ENCODE data around the gene CCDC92. TPM values are rescaled to one million over a fixed set of nuclear protein-coding genes. Genes with fewer than 3 reads are reported as not detected.
A peak's percentile ranks its signal among the peaks of the same experiment; 100 is the strongest.

Gene CCDC92, protein sequence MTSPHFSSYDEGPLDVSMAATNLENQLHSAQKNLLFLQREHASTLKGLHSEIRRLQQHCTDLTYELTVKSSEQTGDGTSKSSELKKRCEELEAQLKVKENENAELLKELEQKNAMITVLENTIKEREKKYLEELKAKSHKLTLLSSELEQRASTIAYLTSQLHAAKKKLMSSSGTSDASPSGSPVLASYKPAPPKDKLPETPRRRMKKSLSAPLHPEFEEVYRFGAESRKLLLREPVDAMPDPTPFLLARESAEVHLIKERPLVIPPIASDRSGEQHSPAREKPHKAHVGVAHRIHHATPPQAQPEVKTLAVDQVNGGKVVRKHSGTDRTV
- 24.5 TPM for polyA plus RNA-seq (2013)

DNA sequence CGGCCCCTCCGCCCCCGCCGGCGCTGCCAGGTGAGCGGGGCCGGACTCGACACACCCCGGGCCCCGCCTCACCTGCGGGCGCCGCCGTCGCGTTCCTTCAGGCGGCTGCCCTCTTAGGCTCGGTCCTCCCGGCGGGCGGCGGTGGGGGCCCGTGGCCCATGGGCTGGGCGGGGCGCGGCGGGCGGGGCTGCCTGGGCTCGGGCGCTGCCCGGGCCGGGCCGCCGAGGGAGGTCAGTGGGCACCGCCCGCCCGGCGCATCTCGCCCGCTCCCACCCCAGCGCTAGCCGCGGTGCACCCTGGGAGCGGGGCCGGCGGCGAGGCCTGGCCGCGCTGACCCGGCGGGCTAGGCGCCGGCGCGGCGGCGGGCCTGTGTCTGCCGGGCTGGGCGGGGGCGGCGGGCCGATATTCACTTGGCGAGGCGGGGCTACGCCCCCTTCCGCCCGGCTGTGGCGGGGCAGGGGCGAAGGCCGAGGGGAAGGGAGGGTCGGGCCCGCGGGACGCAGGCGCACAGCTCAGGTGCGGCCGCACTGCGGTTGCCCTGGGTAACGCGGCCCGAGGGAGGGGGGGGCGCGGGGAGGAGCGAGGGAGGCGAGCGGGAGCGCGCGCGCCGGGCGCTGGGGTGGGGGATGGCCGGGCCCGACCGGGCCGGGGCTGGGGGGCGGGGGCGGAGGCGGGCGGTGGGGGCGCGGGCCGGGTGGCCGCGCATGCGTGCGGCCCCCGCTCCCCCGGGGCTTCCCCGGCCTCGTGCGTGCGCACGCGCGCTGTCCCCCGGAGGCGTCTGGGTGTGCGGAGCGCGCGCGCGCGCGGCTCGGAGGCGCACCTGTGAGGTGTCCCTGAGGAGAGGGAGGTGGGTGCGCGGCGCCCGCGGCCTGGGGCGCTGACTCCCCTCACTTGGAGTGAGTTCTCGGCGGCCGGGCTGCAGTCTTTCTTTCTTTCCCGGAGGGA lies at the start of gene CCDC92, which contains the start of gene ZNF664:
Gene CCDC92, minus strand, starts transcription at position 375 of the 945 bp plus-strand sequence. CDS start 28,526 bp downstream, outside the sequence.
Gene ZNF664, plus strand, starts transcription at position 759 of the 945 bp plus-strand sequence. CDS start 38,930 bp downstream, outside the sequence.
- H3K9me3 ChIP-seq (ENCODE audit: control extremely low read depth in 1 of 5, control insufficient read depth in 4 of 5, insufficient read depth in 2 of 5, low read depth in 1 of 5, low read length in 4 of 5) = no peaks in the 10 kb centered on the region
- ChIA-PET CTCF (interaction anchor here (0.5 to 1.8 kb wide), 2 partner anchors 13 to 59 kb away, joined by 3 to 4 read pairs; no protein-coding TSS in a partner anchor), POLR2A (no interaction called here)
- H3K4me3 ChIP-seq (ENCODE audit: control insufficient read depth in 1 of 7, extremely low read depth in 1 of 7, insufficient read depth in 4 of 7, low read depth in 2 of 7, low read length in 6 of 7) = peak within 1 kb of the TSS; percentile 72 to 91 (median 81)
- peaks cover 0 to 2% (median 0%) of the 10 kb centered on the region in 5 experiments for H3K27me3 ChIP-seq (replicated peaks in 2 of 5; ENCODE audit: control insufficient read depth in 4 of 5, insufficient read depth in 5 of 5, low read length in 4 of 5)
- peak; percentile 91 to 96 (median 95) for DNase-seq
- H3K36me3 ChIP-seq (ENCODE audit: control insufficient read depth in 4 of 4, insufficient read depth in 4 of 4, low read length in 3 of 4) = peaks cover 2 to 14% (median 5%) of the 10 kb centered on the region in 4 experiments
- peak within 1 kb of the TSS; percentile 33 to 71 for H3K27ac ChIP-seq (ENCODE audit: insufficient read depth in 1 of 2, low read depth in 1 of 2, low read length in 2 of 2, poor library complexity in 1 of 2, severe bottlenecking in 2 of 2)
- H3K4me1 ChIP-seq (ENCODE audit: control extremely low read depth in 1 of 4, control insufficient read depth in 4 of 4, insufficient read depth in 4 of 4, low read length in 3 of 4) = peaks cover 10 to 20% (median 17%) of the 10 kb centered on the region in 4 experiments
- WGBS (ENCODE audit: insufficient coverage) = 0% methylated on average over 56 of the region's 138 CpGs

DNA sequence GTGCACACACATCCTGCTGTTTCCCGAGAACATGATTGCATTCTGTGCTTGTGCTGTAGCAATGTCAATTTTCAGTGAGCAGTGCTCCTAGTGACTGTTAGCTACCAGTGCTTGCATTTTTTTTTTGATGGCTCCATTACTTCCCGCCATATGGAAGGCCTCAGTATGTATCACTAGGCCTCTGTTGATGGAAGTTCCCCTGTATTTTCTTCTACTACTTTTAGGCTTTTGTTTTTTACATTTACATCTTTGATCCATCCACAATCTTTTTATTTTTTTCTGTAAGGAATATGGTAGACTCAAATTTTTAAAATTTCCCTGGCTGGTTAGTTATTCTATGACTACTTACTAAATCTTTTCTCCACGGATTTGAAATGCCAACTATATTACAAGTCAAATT lies 49.5 kb upstream of the CCDC92 start:
- ChIA-PET POLR2A (no interaction called here), CTCF (no interaction called here)
- no peak for DNase-seq
- no peaks in the 10 kb centered on the region for H3K36me3 ChIP-seq (ENCODE audit: control insufficient read depth in 4 of 4, insufficient read depth in 4 of 4, low read length in 3 of 4)
- 100% methylated on average over 2 of the region's 3 CpGs for WGBS (ENCODE audit: insufficient coverage)
- no peak overlapping the region for H3K4me3 ChIP-seq (ENCODE audit: control insufficient read depth in 1 of 7, extremely low read depth in 1 of 7, insufficient read depth in 4 of 7, low read depth in 2 of 7, low read length in 6 of 7)
- H3K27me3 ChIP-seq (replicated peaks in 2 of 5; ENCODE audit: control insufficient read depth in 4 of 5, insufficient read depth in 5 of 5, low read length in 4 of 5) = no peaks in the 10 kb centered on the region
- no peak overlapping the region for H3K27ac ChIP-seq (ENCODE audit: insufficient read depth in 1 of 2, low read depth in 1 of 2, low read length in 2 of 2, poor library complexity in 1 of 2, severe bottlenecking in 2 of 2)
- peaks cover 1 to 30% (median 24%) of the 10 kb centered on the region in 4 experiments for H3K4me1 ChIP-seq (ENCODE audit: control extremely low read depth in 1 of 4, control insufficient read depth in 4 of 4, insufficient read depth in 4 of 4, low read length in 3 of 4)
- H3K9me3 ChIP-seq (ENCODE audit: control extremely low read depth in 1 of 5, control insufficient read depth in 4 of 5, insufficient read depth in 2 of 5, low read depth in 1 of 5, low read length in 4 of 5) = no peaks in the 10 kb centered on the region

DNA sequence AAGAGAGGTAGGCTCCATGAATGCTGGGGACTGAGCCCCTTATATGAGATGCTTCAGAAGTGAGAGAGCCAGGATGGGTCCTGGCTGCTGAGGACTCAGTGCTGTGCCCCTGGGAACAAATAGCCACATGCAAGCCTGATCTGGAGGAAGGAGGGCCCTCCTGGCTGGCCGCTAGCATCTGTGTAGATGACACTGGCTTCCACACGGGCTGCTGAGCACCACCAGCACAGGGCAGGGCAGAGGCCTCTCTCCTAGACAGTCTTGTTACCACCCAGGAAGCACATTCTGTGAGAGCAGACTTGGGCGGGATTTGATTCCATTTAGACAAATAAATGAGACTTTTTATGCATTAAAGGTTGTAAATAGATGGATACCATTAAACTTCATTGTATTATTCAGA lies 48.4 kb upstream of the CCDC92 start:
- Histone ChIP-seq H3K27ac (ENCODE audit: insufficient read depth in 1 of 2, low read depth in 1 of 2, low read length in 2 of 2, poor library complexity in 1 of 2, severe bottlenecking in 2 of 2) (no peak overlapping the region), H3K36me3 (ENCODE audit: control insufficient read depth in 4 of 4, insufficient read depth in 4 of 4, low read length in 3 of 4) (no peaks in the 10 kb centered on the region), H3K4me1 (ENCODE audit: control extremely low read depth in 1 of 4, control insufficient read depth in 4 of 4, insufficient read depth in 4 of 4, low read length in 3 of 4) (peaks cover 1 to 26% (median 23%) of the 10 kb centered on the region in 4 experiments), H3K9me3 (ENCODE audit: control extremely low read depth in 1 of 5, control insufficient read depth in 4 of 5, insufficient read depth in 2 of 5, low read depth in 1 of 5, low read length in 4 of 5) (no peaks in the 10 kb centered on the region), H3K27me3 (replicated peaks in 2 of 5; ENCODE audit: control insufficient read depth in 4 of 5, insufficient read depth in 5 of 5, low read length in 4 of 5) (no peaks in the 10 kb centered on the region), H3K4me3 (ENCODE audit: control insufficient read depth in 1 of 7, extremely low read depth in 1 of 7, insufficient read depth in 4 of 7, low read depth in 2 of 7, low read length in 6 of 7) (no peak overlapping the region)
- POLR2A ChIA-PET = no interaction called here
- WGBS (ENCODE audit: insufficient coverage) = no CpG with 5 or more reads among the region's 3 CpGs
- DNase-seq = no peak
- CTCF ChIA-PET = no interaction called here

DNA sequence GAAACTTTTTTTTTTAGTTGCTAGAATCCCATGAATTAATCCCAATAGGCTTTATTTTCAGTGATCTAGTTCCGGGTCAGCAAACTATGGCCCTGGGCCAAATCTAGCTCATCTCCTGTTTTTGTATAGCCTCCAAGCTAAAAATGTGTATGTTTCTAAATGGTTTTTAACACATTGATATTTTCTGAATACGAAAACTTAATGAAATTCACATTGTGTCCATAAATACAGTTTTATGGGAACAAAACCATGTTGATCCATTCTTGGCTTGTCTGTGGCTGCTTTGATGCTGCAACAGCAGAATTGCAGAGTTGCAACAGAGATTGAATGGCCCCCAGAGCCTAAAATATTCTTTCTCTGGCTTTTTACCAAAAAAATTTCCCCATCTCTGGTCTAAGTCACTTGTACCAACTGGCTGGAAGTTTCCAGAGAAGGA lies 47.9 kb upstream of the CCDC92 start:
- Histone ChIP-seq H3K4me3 (ENCODE audit: control insufficient read depth in 1 of 7, extremely low read depth in 1 of 7, insufficient read depth in 4 of 7, low read depth in 2 of 7, low read length in 6 of 7) (no peak overlapping the region), H3K9me3 (ENCODE audit: control extremely low read depth in 1 of 5, control insufficient read depth in 4 of 5, insufficient read depth in 2 of 5, low read depth in 1 of 5, low read length in 4 of 5) (no peaks in the 10 kb centered on the region), H3K36me3 (ENCODE audit: control insufficient read depth in 4 of 4, insufficient read depth in 4 of 4, low read length in 3 of 4) (peaks cover 0 to under 1% (median 0%) of the 10 kb centered on the region in 4 experiments), H3K27ac (ENCODE audit: insufficient read depth in 1 of 2, low read depth in 1 of 2, low read length in 2 of 2, poor library complexity in 1 of 2, severe bottlenecking in 2 of 2) (no peak overlapping the region), H3K27me3 (replicated peaks in 2 of 5; ENCODE audit: control insufficient read depth in 4 of 5, insufficient read depth in 5 of 5, low read length in 4 of 5) (no peaks in the 10 kb centered on the region), H3K4me1 (ENCODE audit: control extremely low read depth in 1 of 4, control insufficient read depth in 4 of 4, insufficient read depth in 4 of 4, low read length in 3 of 4) (peaks cover 1 to 25% (median 20%) of the 10 kb centered on the region in 4 experiments)
- ChIA-PET POLR2A (interaction anchor here (0.6 kb wide), 2 partner anchors 115 to 1227 kb away, joined by 3 read pairs; no protein-coding TSS in a partner anchor), CTCF (interaction anchor here (0.8 to 1.8 kb wide), 3 partner anchors 11 to 16 kb away, joined by 3 to 6 read pairs (median 3); no protein-coding TSS in a partner anchor)
- no peak for DNase-seq
- no CpG with 5 or more reads among the region's 2 CpGs for WGBS (ENCODE audit: insufficient coverage)

DNA sequence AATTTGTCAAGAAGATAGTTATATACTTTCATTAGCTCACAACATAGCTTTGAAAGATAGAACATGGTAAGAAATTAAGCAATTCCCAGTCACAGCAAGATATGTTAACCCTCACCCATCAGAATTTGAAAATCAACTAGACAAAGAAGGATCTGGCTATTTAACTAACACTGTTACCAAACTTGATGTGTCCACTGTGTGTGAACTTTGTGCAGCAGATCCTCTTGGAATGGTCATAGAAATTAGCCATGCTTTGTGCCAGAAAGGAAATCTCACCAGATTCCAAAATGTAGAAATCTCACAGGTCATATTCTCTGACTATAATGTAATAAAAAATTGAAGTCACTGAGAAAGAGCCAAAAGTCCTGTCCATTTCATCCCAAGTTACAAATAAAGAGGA lies 46.5 kb upstream of the CCDC92 start:
- peaks cover 0 to 10% (median 8%) of the 10 kb centered on the region in 4 experiments for H3K4me1 ChIP-seq (ENCODE audit: control extremely low read depth in 1 of 4, control insufficient read depth in 4 of 4, insufficient read depth in 4 of 4, low read length in 3 of 4)
- no peaks in the 10 kb centered on the region for H3K27me3 ChIP-seq (replicated peaks in 2 of 5; ENCODE audit: control insufficient read depth in 4 of 5, insufficient read depth in 5 of 5, low read length in 4 of 5)
- H3K9me3 ChIP-seq (ENCODE audit: control extremely low read depth in 1 of 5, control insufficient read depth in 4 of 5, insufficient read depth in 2 of 5, low read depth in 1 of 5, low read length in 4 of 5) = no peaks in the 10 kb centered on the region
- H3K36me3 ChIP-seq (ENCODE audit: control insufficient read depth in 4 of 4, insufficient read depth in 4 of 4, low read length in 3 of 4) = peaks cover 0 to 7% (median 2%) of the 10 kb centered on the region in 4 experiments
- POLR2A ChIA-PET = no interaction called here
- no peak overlapping the region for H3K27ac ChIP-seq (ENCODE audit: insufficient read depth in 1 of 2, low read depth in 1 of 2, low read length in 2 of 2, poor library complexity in 1 of 2, severe bottlenecking in 2 of 2)
- CTCF ChIA-PET = interaction anchor here (1.0 to 1.8 kb wide), 6 partner anchors 13 to 887 kb away, joined by 3 to 6 read pairs (median 4); no protein-coding TSS in a partner anchor
- H3K4me3 ChIP-seq (ENCODE audit: control insufficient read depth in 1 of 7, extremely low read depth in 1 of 7, insufficient read depth in 4 of 7, low read depth in 2 of 7, low read length in 6 of 7) = no peak overlapping the region
- no peak for DNase-seq

DNA sequence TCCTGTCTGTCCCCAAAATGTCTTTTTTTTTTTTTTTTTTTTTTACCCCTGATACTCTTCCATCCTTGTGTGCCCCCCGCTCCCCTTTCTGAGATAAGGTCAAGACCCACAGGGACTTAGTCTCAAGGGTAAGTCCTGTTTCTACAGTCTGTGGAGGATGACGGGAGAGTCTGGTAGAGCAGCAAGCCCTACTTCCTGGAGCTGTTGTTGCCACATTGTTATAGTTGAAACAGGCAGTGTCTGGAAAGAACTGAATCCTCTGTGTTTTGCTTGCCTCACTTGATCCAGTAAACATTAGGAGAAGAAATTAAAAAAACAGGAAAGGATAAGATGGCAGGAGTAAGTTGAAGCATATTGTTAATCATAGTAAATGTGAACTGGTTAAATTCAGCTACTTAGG lies 45.9 kb upstream of the CCDC92 start:
- H3K4me1 ChIP-seq (ENCODE audit: control extremely low read depth in 1 of 4, control insufficient read depth in 4 of 4, insufficient read depth in 4 of 4, low read length in 3 of 4) = peaks cover 0 to 5% (median 2%) of the 10 kb centered on the region in 4 experiments
- no peaks in the 10 kb centered on the region for H3K9me3 ChIP-seq (ENCODE audit: control extremely low read depth in 1 of 5, control insufficient read depth in 4 of 5, insufficient read depth in 2 of 5, low read depth in 1 of 5, low read length in 4 of 5)
- 100% methylated on average over 1 of the region's 2 CpGs for WGBS (ENCODE audit: insufficient coverage)
- peaks cover 0 to 10% (median 2%) of the 10 kb centered on the region in 4 experiments for H3K36me3 ChIP-seq (ENCODE audit: control insufficient read depth in 4 of 4, insufficient read depth in 4 of 4, low read length in 3 of 4)
- H3K27ac ChIP-seq (ENCODE audit: insufficient read depth in 1 of 2, low read depth in 1 of 2, low read length in 2 of 2, poor library complexity in 1 of 2, severe bottlenecking in 2 of 2) = no peak overlapping the region
- POLR2A ChIA-PET = no interaction called here
- H3K4me3 ChIP-seq (ENCODE audit: control insufficient read depth in 1 of 7, extremely low read depth in 1 of 7, insufficient read depth in 4 of 7, low read depth in 2 of 7, low read length in 6 of 7) = no peak overlapping the region
- CTCF ChIA-PET = interaction anchor here (1.0 to 1.5 kb wide), 4 partner anchors 14 to 888 kb away, joined by 3 to 5 read pairs (median 4); no protein-coding TSS in a partner anchor
- no peak for DNase-seq
- no peaks in the 10 kb centered on the region for H3K27me3 ChIP-seq (replicated peaks in 2 of 5; ENCODE audit: control insufficient read depth in 4 of 5, insufficient read depth in 5 of 5, low read length in 4 of 5)
